ENCODE measurements around the gene ARL14EPL. TPM values are rescaled to one million over a fixed set of nuclear protein-coding genes. Genes with fewer than 3 reads are reported as not detected.

The ARL14EPL gene
- total and polyA plus RNA-seq, 9 donors, result 0.05 to 0.24 (median 0.13) TPM; not detected in 2

- no peak overlapping the region for H3K27ac ChIP-seq (ENCODE audit: low read length)
- no peaks in the 10 kb centered on the region for H3K4me1 ChIP-seq (ENCODE audit: control insufficient read depth, insufficient read depth, low read length)
- no peaks in the 10 kb centered on the region for H3K9me3 ChIP-seq (replicated peaks; ENCODE audit: control insufficient read depth, low read depth, low read length)
- H3K27me3 ChIP-seq (ENCODE audit: control insufficient read depth, insufficient read depth, low read length), result no peaks in the 10 kb centered on the region
- H3K36me3 ChIP-seq (ENCODE audit: control insufficient read depth, insufficient read depth, low read length), result no peaks in the 10 kb centered on the region
- no peak overlapping the region for H3K4me3 ChIP-seq (ENCODE audit: low read length)
- no peak for DNase-seq
- WGBS (ENCODE audit: insufficient coverage), result no CpG with 5 or more reads among the region's 2 CpGs
Measured at GRCh38 chr5:116045821-116046220, 13.5 kb downstream of the ARL14EPL start.

DNA sequence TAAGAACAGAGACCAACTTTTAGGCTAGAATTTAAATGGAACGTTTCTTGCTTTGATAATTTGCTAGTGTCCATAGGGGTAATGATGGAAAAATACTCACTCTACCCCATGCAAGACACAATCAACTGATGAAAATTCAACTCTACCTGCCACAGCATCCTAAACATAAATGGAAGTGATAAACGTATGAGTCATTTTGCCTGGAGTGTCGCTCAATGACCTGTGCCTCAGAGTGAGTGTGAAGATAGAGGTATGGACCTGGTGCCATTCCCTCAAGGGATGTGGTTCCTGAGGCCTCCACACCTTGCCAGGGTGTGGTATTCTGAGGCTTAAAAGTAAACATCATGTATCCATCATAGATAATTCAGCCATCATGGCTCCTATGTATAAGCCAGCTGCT is 14.0 kb downstream of the ARL14EPL start:
- H3K36me3 ChIP-seq (ENCODE audit: control insufficient read depth, insufficient read depth, low read length), result no peaks in the 10 kb centered on the region
- H3K4me3 ChIP-seq (ENCODE audit: low read length), result no peak overlapping the region
- no peaks in the 10 kb centered on the region for H3K4me1 ChIP-seq (ENCODE audit: control insufficient read depth, insufficient read depth, low read length)
- no peaks in the 10 kb centered on the region for H3K9me3 ChIP-seq (replicated peaks; ENCODE audit: control insufficient read depth, low read depth, low read length)
- H3K27me3 ChIP-seq (ENCODE audit: control insufficient read depth, insufficient read depth, low read length), result no peaks in the 10 kb centered on the region
- WGBS (ENCODE audit: insufficient coverage), result no CpG with 5 or more reads among the region's 3 CpGs
- no peak overlapping the region for H3K27ac ChIP-seq (ENCODE audit: low read length)
- no peak for DNase-seq

DNA sequence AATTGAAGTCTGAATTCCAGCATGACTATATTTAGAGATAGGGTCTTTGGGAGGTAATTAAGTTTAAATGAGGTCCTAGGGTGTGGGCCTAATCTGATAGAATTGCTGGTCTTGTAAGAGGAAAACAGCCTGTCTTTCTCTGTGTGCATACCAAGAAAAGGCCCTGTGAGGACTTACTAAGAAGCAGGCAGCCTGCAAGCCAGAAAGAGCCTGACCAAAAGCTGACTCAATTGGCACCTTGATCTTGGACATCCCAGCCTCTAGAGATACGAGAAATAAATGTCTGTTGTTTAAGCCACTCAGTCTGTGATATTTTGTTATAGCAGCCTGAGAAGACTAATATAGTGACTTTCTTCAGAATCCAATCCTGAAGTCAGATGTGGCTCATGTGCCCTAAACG is 14.6 kb downstream of the ARL14EPL start:
- no peaks in the 10 kb centered on the region for H3K36me3 ChIP-seq (ENCODE audit: control insufficient read depth, insufficient read depth, low read length)
- H3K9me3 ChIP-seq (replicated peaks; ENCODE audit: control insufficient read depth, low read depth, low read length), result no peaks in the 10 kb centered on the region
- H3K27me3 ChIP-seq (ENCODE audit: control insufficient read depth, insufficient read depth, low read length), result no peaks in the 10 kb centered on the region
- no peak overlapping the region for H3K4me3 ChIP-seq (ENCODE audit: low read length)
- DNase-seq, result no peak
- H3K4me1 ChIP-seq (ENCODE audit: control insufficient read depth, insufficient read depth, low read length), result no peaks in the 10 kb centered on the region
- no CpG with 5 or more reads among the region's 2 CpGs for WGBS (ENCODE audit: insufficient coverage)
- H3K27ac ChIP-seq (ENCODE audit: low read length), result no peak overlapping the region

DNA sequence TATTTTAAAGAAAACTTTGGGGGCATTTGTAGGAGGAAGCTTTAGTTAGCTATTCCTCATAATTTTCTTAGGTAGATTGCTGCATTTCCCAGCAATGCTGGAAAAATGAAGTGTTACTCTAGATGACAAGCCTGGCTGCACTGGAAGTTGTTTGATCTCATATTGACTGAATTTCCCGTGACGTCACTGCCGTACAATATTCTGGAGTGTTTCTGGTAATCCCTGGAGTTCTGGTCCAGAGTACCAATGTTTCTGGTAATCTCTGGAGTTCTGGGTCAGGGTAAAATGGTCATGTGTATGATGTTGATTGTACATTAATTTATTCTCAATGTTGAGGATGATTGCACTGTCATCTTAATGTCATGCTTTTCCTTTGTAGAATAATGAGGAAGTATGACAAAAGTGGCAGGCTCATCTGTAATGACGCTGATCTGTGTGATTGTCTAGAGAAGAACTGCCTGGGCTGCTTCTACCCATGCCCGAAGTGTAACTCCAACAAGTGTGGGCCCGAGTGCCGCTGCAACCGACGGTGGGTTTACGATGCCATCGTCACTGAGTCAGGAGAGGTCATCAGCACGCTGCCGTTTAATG is 26.2 kb downstream of the ARL14EPL start:
- Histone ChIP-seq H3K27ac (ENCODE audit: low read length) (no peak overlapping the region), H3K4me1 (ENCODE audit: control insufficient read depth, insufficient read depth, low read length) (no peaks in the 10 kb centered on the region), H3K27me3 (ENCODE audit: control insufficient read depth, insufficient read depth, low read length) (no peaks in the 10 kb centered on the region), H3K36me3 (ENCODE audit: control insufficient read depth, insufficient read depth, low read length) (no peaks in the 10 kb centered on the region), H3K9me3 (replicated peaks; ENCODE audit: control insufficient read depth, low read depth, low read length) (no peaks in the 10 kb centered on the region), H3K4me3 (ENCODE audit: low read length) (no peak overlapping the region)
- 81% methylated on average over 5 of the region's 13 CpGs for WGBS (ENCODE audit: insufficient coverage)
- no peak for DNase-seq

DNA sequence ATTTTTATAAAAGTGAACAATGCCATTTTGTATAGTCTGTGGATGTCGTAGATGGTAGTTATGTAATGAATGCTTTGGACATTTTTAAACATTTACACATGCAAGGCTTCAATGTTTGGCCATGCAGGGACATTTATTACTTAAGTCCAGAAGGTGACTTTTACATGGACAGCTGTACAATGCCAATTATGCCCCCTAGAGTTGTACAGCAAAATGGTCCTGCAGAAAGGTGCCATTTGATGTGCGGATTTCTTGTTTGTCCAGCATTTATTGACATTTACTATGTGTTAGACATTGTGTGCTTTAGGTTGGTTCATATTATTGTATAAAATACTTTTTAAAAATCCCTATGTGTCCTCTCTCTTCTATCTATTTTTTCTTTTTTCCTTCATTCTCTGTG is 30.1 kb downstream of the ARL14EPL start:
- no peak overlapping the region for H3K27ac ChIP-seq (ENCODE audit: low read length)
- no peaks in the 10 kb centered on the region for H3K4me1 ChIP-seq (ENCODE audit: control insufficient read depth, insufficient read depth, low read length)
- no CpG with 5 or more reads among the region's 2 CpGs for WGBS (ENCODE audit: insufficient coverage)
- H3K9me3 ChIP-seq (replicated peaks; ENCODE audit: control insufficient read depth, low read depth, low read length), result no peaks in the 10 kb centered on the region
- no peak for DNase-seq
- H3K27me3 ChIP-seq (ENCODE audit: control insufficient read depth, insufficient read depth, low read length), result no peaks in the 10 kb centered on the region
- no peak overlapping the region for H3K4me3 ChIP-seq (ENCODE audit: low read length)
- no peaks in the 10 kb centered on the region for H3K36me3 ChIP-seq (ENCODE audit: control insufficient read depth, insufficient read depth, low read length)

DNA sequence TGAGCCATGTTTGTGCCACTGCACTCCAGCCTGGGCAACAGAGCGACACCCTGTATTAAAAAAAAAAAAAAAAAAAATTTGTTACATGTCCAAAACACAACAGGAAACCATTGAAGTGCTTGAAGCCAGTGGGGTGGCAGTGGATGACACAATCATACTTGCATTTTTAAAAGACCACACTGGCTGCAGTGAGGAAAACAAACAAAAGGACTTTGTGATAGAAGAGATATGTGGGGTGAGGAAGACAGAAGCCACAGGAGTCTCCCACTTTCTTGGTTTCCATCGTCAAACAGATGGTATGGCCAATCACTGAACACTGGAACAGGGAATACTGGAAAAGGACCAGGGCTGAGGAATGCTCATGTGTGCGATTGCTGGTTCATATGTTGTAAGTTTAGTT is 31.7 kb downstream of the ARL14EPL start:
- Histone ChIP-seq H3K27ac (ENCODE audit: low read length) (no peak overlapping the region), H3K4me3 (ENCODE audit: low read length) (no peak overlapping the region), H3K27me3 (ENCODE audit: control insufficient read depth, insufficient read depth, low read length) (no peaks in the 10 kb centered on the region), H3K4me1 (ENCODE audit: control insufficient read depth, insufficient read depth, low read length) (no peaks in the 10 kb centered on the region), H3K36me3 (ENCODE audit: control insufficient read depth, insufficient read depth, low read length) (no peaks in the 10 kb centered on the region), H3K9me3 (replicated peaks; ENCODE audit: control insufficient read depth, low read depth, low read length) (no peaks in the 10 kb centered on the region)
- no peak for DNase-seq
- 75% methylated on average over 1 of the region's 3 CpGs for WGBS (ENCODE audit: insufficient coverage)

- WGBS (ENCODE audit: insufficient coverage), result 41% methylated on average over 3 of the region's 4 CpGs
- H3K36me3 ChIP-seq (ENCODE audit: control insufficient read depth, insufficient read depth, low read length), result no peaks in the 10 kb centered on the region
- no peak overlapping the region for H3K27ac ChIP-seq (ENCODE audit: low read length)
- H3K4me1 ChIP-seq (ENCODE audit: control insufficient read depth, insufficient read depth, low read length), result no peaks in the 10 kb centered on the region
- peak; percentile 80 for DNase-seq
- H3K4me3 ChIP-seq (ENCODE audit: low read length), result no peak overlapping the region
- no peaks in the 10 kb centered on the region for H3K27me3 ChIP-seq (ENCODE audit: control insufficient read depth, insufficient read depth, low read length)
- no peaks in the 10 kb centered on the region for H3K9me3 ChIP-seq (replicated peaks; ENCODE audit: control insufficient read depth, low read depth, low read length)
Measured at GRCh38 chr5:116068028-116068632, 35.9 kb downstream of the ARL14EPL start.

GRCh38 chr5:116071211-116071610 is 38.9 kb downstream of the ARL14EPL start:
- Histone ChIP-seq H3K4me1 (ENCODE audit: control insufficient read depth, insufficient read depth, low read length) (no peaks in the 10 kb centered on the region), H3K4me3 (ENCODE audit: low read length) (no peak overlapping the region), H3K36me3 (ENCODE audit: control insufficient read depth, insufficient read depth, low read length) (no peaks in the 10 kb centered on the region), H3K9me3 (replicated peaks; ENCODE audit: control insufficient read depth, low read depth, low read length) (no peaks in the 10 kb centered on the region), H3K27ac (ENCODE audit: low read length) (no peak overlapping the region), H3K27me3 (ENCODE audit: control insufficient read depth, insufficient read depth, low read length) (no peaks in the 10 kb centered on the region)
- DNase-seq, result no peak
- no CpG with 5 or more reads among the region's 1 CpG for WGBS (ENCODE audit: insufficient coverage)

- no peaks in the 10 kb centered on the region for H3K27me3 ChIP-seq (ENCODE audit: control insufficient read depth, insufficient read depth, low read length)
- no peak for DNase-seq
- no peak overlapping the region for H3K27ac ChIP-seq (ENCODE audit: low read length)
- peaks cover 1% of the 10 kb centered on the region for H3K36me3 ChIP-seq (ENCODE audit: control insufficient read depth, insufficient read depth, low read length)
- no peak overlapping the region for H3K4me3 ChIP-seq (ENCODE audit: low read length)
- H3K9me3 ChIP-seq (replicated peaks; ENCODE audit: control insufficient read depth, low read depth, low read length), result no peaks in the 10 kb centered on the region
- no peaks in the 10 kb centered on the region for H3K4me1 ChIP-seq (ENCODE audit: control insufficient read depth, insufficient read depth, low read length)
- 28% methylated on average over 2 of the region's 6 CpGs for WGBS (ENCODE audit: insufficient coverage)
Measured at GRCh38 chr5:116075191-116075831, 43.0 kb downstream of the ARL14EPL start.

- DNase-seq, result peak; percentile 51
- H3K27ac ChIP-seq (ENCODE audit: low read length), result no peak overlapping the region
- H3K4me1 ChIP-seq (ENCODE audit: control insufficient read depth, insufficient read depth, low read length), result no peaks in the 10 kb centered on the region
- H3K36me3 ChIP-seq (ENCODE audit: control insufficient read depth, insufficient read depth, low read length), result peaks cover 3% of the 10 kb centered on the region
- no peak overlapping the region for H3K4me3 ChIP-seq (ENCODE audit: low read length)
- H3K9me3 ChIP-seq (replicated peaks; ENCODE audit: control insufficient read depth, low read depth, low read length), result no peaks in the 10 kb centered on the region
- no CpG with 5 or more reads among the region's 1 CpG for WGBS (ENCODE audit: insufficient coverage)
- H3K27me3 ChIP-seq (ENCODE audit: control insufficient read depth, insufficient read depth, low read length), result no peaks in the 10 kb centered on the region
Measured at GRCh38 chr5:116076496-116076895, 44.2 kb downstream of the ARL14EPL start.
